K562 (cell line): Measurements from ENCODE around the gene MFN1. TPM values are rescaled to one million over a fixed set of nuclear protein-coding genes. Genes with fewer than 3 reads are reported as not detected.

Experiments
- ARNT ChIP-seq, 2 experiments: fragments of 450-650 bp; IDR thresholded peaks; 2 replicates each; pipeline ENCODE4 v1.6.1; 2016; ENCODE audit warnings: mild to moderate bottlenecking in 1 of 2
- CCNT2 ChIP-seq: IDR thresholded peaks from 2 replicates; pipeline ENCODE4 v1.6.1; 2011; ENCODE audit warnings: borderline replicate concordance, low read depth, mild to moderate bottlenecking, moderate library complexity, mixed read lengths, low read length; ENCODE audit not compliant: insufficient read length; ENCODE audit errors: extremely low read depth
- CREB5 ChIP-seq: fragments of 250-450 bp; sonication (Bioruptor Pico); IDR thresholded peaks from 2 replicates; pipeline ENCODE4 v1.5.0; 2020; ENCODE audit warnings: mild to moderate bottlenecking
- E2F5 ChIP-seq: sonication (generic); formaldehyde crosslinking; IDR thresholded peaks from 2 replicates; pipeline ENCODE4 v1.8.0; 2022; ENCODE audit warnings: mild to moderate bottlenecking, missing genetic modification reagents
- HDAC6 ChIP-seq: IDR thresholded peaks from 2 replicates; pipeline ENCODE4 v1.6.1; 2012; ENCODE audit warnings: low read depth, mild to moderate bottlenecking, control low read depth, inconsistent platforms, low read length, moderate library complexity
- PHF8 ChIP-seq: fragments of 200-600 bp; sonication (generic); IDR thresholded peaks from 2 replicates; pipeline ENCODE4 v1.6.1; 2012; ENCODE audit warnings: mixed run types, mild to moderate bottlenecking, inconsistent platforms, low read length, moderate library complexity, borderline replicate concordance
- RAD21 ChIP-seq, 2 experiments: fragments of 250-450 bp in 1 of 2; fragments of 450-650 bp in 1 of 2; sonication (Bioruptor Pico) in 1 of 2; formaldehyde crosslinking in 1 of 2; IDR thresholded peaks in 1 of 2; conservative IDR thresholded peaks in 1 of 2; 2 replicates each; pipeline versions ENCODE4 v1.4.0 to v1.8.0; 2020 to 2022; ENCODE audit warnings: mild to moderate bottlenecking in 2 of 2, moderate library complexity in 1 of 2
- RBBP5 ChIP-seq: fragments of 200-600 bp; sonication (generic); IDR thresholded peaks from 2 replicates; pipeline ENCODE4 v1.6.1; 2012; ENCODE audit warnings: borderline replicate concordance, mild to moderate bottlenecking, low read length, control low read depth, inconsistent platforms; ENCODE audit not compliant: insufficient read depth, poor library complexity, severe bottlenecking
- TAF15 ChIP-seq: fragments of 200-400 bp; formaldehyde crosslinking; IDR thresholded peaks from 2 replicates; pipeline ENCODE4 v1.6.1; 2017; ENCODE audit warnings: mild to moderate bottlenecking, low read depth, low read length, moderate library complexity
- TCF7L2 ChIP-seq: fragments of 150-350 bp; IDR thresholded peaks from 2 replicates; pipeline ENCODE4 v1.6.1; 2016; ENCODE audit warnings: low read depth, mild to moderate bottlenecking, low read length, moderate library complexity
- TFAM ChIP-seq: fragments of 250-450 bp; sonication (Bioruptor Pico); conservative IDR thresholded peaks from 2 replicates; pipeline ENCODE4 v1.5.0; 2021; ENCODE audit warnings: mild to moderate bottlenecking, moderate library complexity
- U2AF1 ChIP-seq: fragments of 200-400 bp; formaldehyde crosslinking; optimal IDR thresholded peaks from 2 replicates; pipeline ENCODE3; 2017; ENCODE audit warnings: mild to moderate bottlenecking, low read depth, low read length, moderate library complexity
- ZBTB40 ChIP-seq, 2 experiments: fragments of 450-650 bp in 1 of 2; sonication (generic) in 1 of 2; formaldehyde crosslinking in 1 of 2; IDR thresholded peaks; 2 replicates each; pipeline versions ENCODE4 v1.7.1 to v1.9.0; 2016 to 2022; ENCODE audit warnings: inconsistent platforms in 1 of 2, mild to moderate bottlenecking in 1 of 2, missing genetic modification reagents in 1 of 2
- ZNF324 ChIP-seq: fragments of 250-450 bp; sonication (Bioruptor Pico); IDR thresholded peaks from 2 replicates; pipeline ENCODE4 v1.4.0; 2020; ENCODE audit warnings: mild to moderate bottlenecking
- polyA plus RNA-seq, 8 experiments: library from polyadenylated mRNA; depleted of rRNA in 4 of 8; stranded (reverse) in 5 of 8; unstranded in 3 of 8; fragments of >200 nt; fragmentation: Nextera tagmentation in 2 of 8; fragmentation: Illumina TruSeq in 1 of 8; extraction: Ambion mirVana in 2 of 8; extraction: Trizol in 1 of 8; gene quantifications; 2 replicates each; pipeline versions ENCODE4 v1.2.1 to v1.2.3, GENCODE V29; 2011 to 2014; ENCODE audit warnings: inconsistent platforms in 1 of 8, missing spikeins in 1 of 8
- total RNA-seq, 7 experiments: library from RNA; depleted of rRNA in 6 of 7; stranded (reverse); fragments of >200 nt in 6 of 7; fragmentation: Illumina TruSeq in 2 of 7; extraction: Trizol in 2 of 7; gene quantifications; 2 replicates each; pipeline versions ENCODE4 v1.2.1 to v1.2.3, GENCODE V29; 2011 to 2021; ENCODE audit warnings: low replicate concordance in 1 of 7

MFN1 gene
- total and polyA plus RNA-seq, 9 of the 15 experiments (the other 6 are each of a cell fraction or from before 2014, with no cell fraction given): 10.5 to 42.7 (median 22.6) TPM

GRCh38 chr3:179347345-179348194 lies at the start of gene MFN1 (continued):
- TF ChIP-seq ZNF324 (CRISPR knock-in tag) (no peak), CREB5 (CRISPR knock-in tag) (no peak), TAF15 (no peak), E2F5 (CRISPR knock-in tag) (no peak), U2AF1 (no peak), PHF8 (peak; percentile 76; the same call in 1 of the 2 replicates), HDAC6 (no peak), ARNT (IDR thresholded peaks at IDR 0.05) (no peak), RBBP5 (peak; percentile 95), RAD21 (CRISPR knock-in tag; conservative IDR thresholded peaks at IDR 0.05 in 1 of 2, IDR thresholded peaks at IDR 0.05 in 1 of 2) (no peak), ZBTB40 (IDR thresholded peaks at IDR 0.05) (peak; percentile 95), ZBTB40 (CRISPR knock-in tag; IDR thresholded peaks at IDR 0.05) (no peak), TCF7L2 (no peak), TFAM (CRISPR knock-in tag) (no peak), CCNT2 (peak; percentile 49)
